Activated CD8-positive, alpha-beta memory T cell treated with anti-CD3 and anti-CD28 coated beads, Interleukin-2, amount 50 U/mL, for 24 hours (primary cell): ENCODE measurements around the gene TUBA8.
"Not testable (repeated sequence)": the region's sequence is repeated elsewhere in the genome, so short reads cannot be mapped to it uniquely, and the experiment has no call there.

Experiments used
- DNase-seq: peaks from one replicate; pipeline ENCODE4 v3.0.0-alpha.2; 2020; ENCODE audit errors: extremely low read depth

Gene TUBA8

GRCh38 chr22:18130018-18130417, 19.4 kb downstream of the TUBA8 start:
- DNase-seq: no peak

GRCh38 chr22:18130699-18131429, 20.3 kb downstream of the TUBA8 start:
- no peak for DNase-seq

- DNase-seq: no peak
Measured at GRCh38 chr22:18133452-18133851, 22.8 kb downstream of the TUBA8 start.

GRCh38 chr22:18136563-18137320, 26.1 kb downstream of the TUBA8 start:
- no peak for DNase-seq

GRCh38 chr22:18141004-18141403, 30.4 kb downstream of the TUBA8 start:
- DNase-seq: not testable (repeated sequence)

GRCh38 chr22:18144105-18144504, 33.5 kb downstream of the TUBA8 start:
- DNase-seq: no peak

GRCh38 chr22:18145676-18146388, 35.2 kb downstream of the TUBA8 start:
- DNase-seq: no peak

GRCh38 chr22:18146389-18146753, 35.8 kb downstream of the TUBA8 start:
- no peak for DNase-seq

- no peak for DNase-seq
Measured at GRCh38 chr22:18147791-18148190, 37.2 kb downstream of the TUBA8 start.

- no peak for DNase-seq
Measured at GRCh38 chr22:18148293-18148965, 37.8 kb downstream of the TUBA8 start.

GRCh38 chr22:18152519-18152918, 41.9 kb downstream of the TUBA8 start:
- no peak for DNase-seq

- no peak for DNase-seq
Measured at GRCh38 chr22:18154821-18155390, 44.3 kb downstream of the TUBA8 start.

- DNase-seq: not testable (repeated sequence)
Measured at GRCh38 chr22:18155546-18155945, 44.9 kb downstream of the TUBA8 start.

GRCh38 chr22:18156878-18157713, 46.5 kb downstream of the TUBA8 start:
- no peak for DNase-seq

- DNase-seq: no peak
Measured at GRCh38 chr22:18157714-18158028, 47.1 kb downstream of the TUBA8 start.

GRCh38 chr22:18160641-18161040, 50.0 kb downstream of the TUBA8 start:
- not testable (repeated sequence) for DNase-seq

GRCh38 chr22:18163843-18164242, 53.2 kb downstream of the TUBA8 start:
- not testable (repeated sequence) for DNase-seq

- DNase-seq: not testable (repeated sequence)
Measured at GRCh38 chr22:18164584-18164983, 54.0 kb downstream of the TUBA8 start.

- DNase-seq: not testable (repeated sequence)
Measured at GRCh38 chr22:18165356-18165755, 54.7 kb downstream of the TUBA8 start.

- not testable (repeated sequence) for DNase-seq
Measured at GRCh38 chr22:18170284-18170683, 59.7 kb downstream of the TUBA8 start.

- DNase-seq: not testable (repeated sequence)
Measured at GRCh38 chr22:18172203-18172602, 61.6 kb downstream of the TUBA8 start.
